GM19372 (cell line): ENCODE data around the gene PRKAR2B.
"Not testable (repeated sequence)": the region's sequence is repeated elsewhere in the genome, so short reads cannot be mapped to it uniquely, and the experiment has no call there.

Experiments used
- ATAC-seq: cut with Tn5 transposase; IDR thresholded peaks from one replicate; pipeline ENCODE4 v1.9.1; 2021; ENCODE audit warnings: mild to moderate bottlenecking, low read depth, moderate library complexity; ENCODE audit not compliant: unreplicated experiment

Gene PRKAR2B

GRCh38 chr7:107111196-107111595 lies 66.7 kb downstream of the PRKAR2B start:
- no peak for ATAC-seq

GRCh38 chr7:107113866-107114265 lies 69.4 kb downstream of the PRKAR2B start:
- ATAC-seq = no peak

GRCh38 chr7:107115114-107115513 lies 70.6 kb downstream of the PRKAR2B start:
- no peak for ATAC-seq

- ATAC-seq = no peak
Observed at GRCh38 chr7:107115762-107116540, 71.4 kb downstream of the PRKAR2B start.

GRCh38 chr7:107118109-107118900 lies 73.8 kb downstream of the PRKAR2B start:
- ATAC-seq = no peak

- ATAC-seq = no peak
Observed at GRCh38 chr7:107119376-107120105, 75.0 kb downstream of the PRKAR2B start.

- no peak for ATAC-seq
Observed at GRCh38 chr7:107122486-107122911, 78.0 kb downstream of the PRKAR2B start.

- ATAC-seq = no peak
Observed at GRCh38 chr7:107123392-107123791, 78.9 kb downstream of the PRKAR2B start.

GRCh38 chr7:107125475-107125874 lies 81.0 kb downstream of the PRKAR2B start:
- ATAC-seq = no peak

GRCh38 chr7:107128217-107128616 lies 83.7 kb downstream of the PRKAR2B start:
- no peak for ATAC-seq

- ATAC-seq = no peak
Observed at GRCh38 chr7:107128748-107129147, 84.2 kb downstream of the PRKAR2B start.

GRCh38 chr7:107130487-107131220 lies 86.1 kb downstream of the PRKAR2B start:
- ATAC-seq = no peak

- ATAC-seq = no peak
Observed at GRCh38 chr7:107133396-107133795, 88.9 kb downstream of the PRKAR2B start.

GRCh38 chr7:107138696-107139420 lies 94.4 kb downstream of the PRKAR2B start:
- ATAC-seq = no peak

GRCh38 chr7:107143875-107144274 lies 99.4 kb downstream of the PRKAR2B start:
- not testable (repeated sequence) for ATAC-seq

GRCh38 chr7:107145067-107145838 lies 100.7 kb downstream of the PRKAR2B start:
- ATAC-seq = no peak

- no peak for ATAC-seq
Observed at GRCh38 chr7:107147464-107148393, 103.2 kb downstream of the PRKAR2B start.

- no peak for ATAC-seq
Observed at GRCh38 chr7:107148721-107149120, 104.2 kb downstream of the PRKAR2B start.
